Lower leg skin (tissue), 3 donors: ENCODE results near the gene OR2F1.

Source experiments
- CTCF ChIP-seq, 3 donors: fragments of 450-650 bp; IDR thresholded peaks; one replicate each; pipeline ENCODE4 v1.5.1; 2016; ENCODE audit warnings: antibody characterized with exemption in 3 of 3, mild to moderate bottlenecking in 3 of 3, moderate library complexity in 2 of 3
- POLR2A ChIP-seq, 2 donors: fragments of 450-650 bp; IDR thresholded peaks; one replicate each; pipeline ENCODE4 v1.6.1; 2016 to 2017; ENCODE audit warnings: antibody characterized with exemption in 2 of 2, mild to moderate bottlenecking in 1 of 2, moderate library complexity in 1 of 2

GRCh38 chr7:143960813-143961610 lies 6.4 kb downstream of the OR2F1 start:
- TF ChIP-seq POLR2A (IDR thresholded peaks at IDR 0.05) (no peak), CTCF (IDR thresholded peaks at IDR 0.05) (no peak)
